K562 (cell line): ENCODE measurements around the gene ATP5F1D. TPM values are rescaled to one million over a fixed set of nuclear protein-coding genes. Genes with fewer than 3 reads are reported as not detected.
A peak's percentile ranks its signal among the peaks of the same experiment; 100 is the strongest.

Experiments
- ADNP ChIP-seq: fragments of 200-800 bp; sonication (Bioruptor generic); IDR thresholded peaks from 2 replicates; pipeline ENCODE4 v1.6.1; 2016; ENCODE audit warnings: missing genetic modification characterization, missing compliant biosample characterization
- BCOR ChIP-seq: fragments of 450-650 bp; IDR thresholded peaks from 2 replicates; pipeline ENCODE4 v1.6.1; 2016
- CREM ChIP-seq: IDR thresholded peaks from 2 replicates; pipeline ENCODE4 v1.6.1; 2014; ENCODE audit warnings: antibody characterized with exemption, low read depth
- CXXC5 ChIP-seq: fragments of 250-450 bp; sonication (Bioruptor Pico); IDR thresholded peaks from 2 replicates; pipeline ENCODE4 v1.8.0; 2022; ENCODE audit warnings: inconsistent platforms, mild to moderate bottlenecking, moderate library complexity
- DMBX1 ChIP-seq: fragments of 250-450 bp; sonication (Bioruptor Pico); IDR thresholded peaks from 2 replicates; pipeline ENCODE4 v1.8.0; 2022; ENCODE audit warnings: inconsistent platforms, mild to moderate bottlenecking, moderate library complexity, borderline replicate concordance
- ELF4 ChIP-seq: fragments of 450-650 bp; formaldehyde crosslinking; IDR thresholded peaks from 2 replicates; pipeline ENCODE4 v1.4.0; 2022; ENCODE audit warnings: missing genetic modification characterization
- ESRRA ChIP-seq: fragments of 450-650 bp; IDR thresholded peaks from 2 replicates; pipeline ENCODE4 v1.6.1; 2014; ENCODE audit warnings: low read depth, mild to moderate bottlenecking, moderate library complexity, borderline replicate concordance
- HMG20A ChIP-seq: fragments of 450-650 bp; formaldehyde crosslinking; conservative IDR thresholded peaks from 2 replicates; pipeline ENCODE4 v1.4.0; 2020; ENCODE audit warnings: mild to moderate bottlenecking, mixed read lengths
- HMG20B ChIP-seq: fragments of 250-450 bp; sonication (Bioruptor Pico); IDR thresholded peaks from 2 replicates; pipeline ENCODE4 v1.5.0; 2021; ENCODE audit warnings: mild to moderate bottlenecking
- JUNB ChIP-seq: fragments of 450-650 bp; formaldehyde crosslinking; conservative IDR thresholded peaks from 2 replicates; pipeline ENCODE4 v1.4.0; 2020; ENCODE audit warnings: mild to moderate bottlenecking
- MTA2 ChIP-seq: fragments of 450-650 bp; IDR thresholded peaks from 2 replicates; pipeline ENCODE4 v1.6.1; 2016; ENCODE audit warnings: low read depth
- MYC ChIP-seq, 2 experiments: fragments of 250-450 bp in 1 of 2; sonication (Bioruptor Pico) in 1 of 2; IDR thresholded peaks; 2 replicates each; pipeline versions ENCODE4 v1.5.1 to v1.6.1; 2012 to 2021; ENCODE audit warnings: low read depth in 2 of 2, borderline replicate concordance in 1 of 2, improper control_type of control experiment in 1 of 2, low read length in 1 of 2, mild to moderate bottlenecking in 1 of 2, moderate library complexity in 1 of 2
- NFYB ChIP-seq: IDR thresholded peaks from 2 replicates; pipeline ENCODE4 v1.6.1; 2011; ENCODE audit warnings: mild to moderate bottlenecking, moderate library complexity; ENCODE audit not compliant: insufficient read length; ENCODE audit errors: extremely low read depth
- RFX7 ChIP-seq: fragments of 250-450 bp; sonication (Bioruptor Pico); IDR thresholded peaks from 2 replicates; pipeline ENCODE4 v1.5.1; 2021; ENCODE audit warnings: mild to moderate bottlenecking
- SLC30A9 ChIP-seq: fragments of 250-450 bp; sonication (Bioruptor Pico); IDR thresholded peaks from 2 replicates; pipeline ENCODE4 v1.8.0; 2022; ENCODE audit warnings: mild to moderate bottlenecking, moderate library complexity
- SMAD4 ChIP-seq: fragments of 250-450 bp; sonication (Bioruptor Pico); conservative IDR thresholded peaks from 2 replicates; pipeline ENCODE4 v1.8.0; 2021; ENCODE audit warnings: inconsistent platforms, mild to moderate bottlenecking, moderate library complexity
- ZBTB17 ChIP-seq: fragments of 450-650 bp; formaldehyde crosslinking; IDR thresholded peaks from 2 replicates; pipeline ENCODE4 v1.4.0; 2020; ENCODE audit warnings: mild to moderate bottlenecking
- ZNF175 ChIP-seq: fragments of 200-800 bp; sonication (Bioruptor generic); IDR thresholded peaks from 2 replicates; pipeline ENCODE4 v1.6.1; 2016; ENCODE audit warnings: low read depth, mild to moderate bottlenecking, missing genetic modification characterization, missing compliant biosample characterization
- polyA plus RNA-seq, 8 experiments: library from polyadenylated mRNA; depleted of rRNA in 4 of 8; stranded (reverse) in 5 of 8; unstranded in 3 of 8; fragments of >200 nt; fragmentation: Nextera tagmentation in 2 of 8; fragmentation: Illumina TruSeq in 1 of 8; extraction: Ambion mirVana in 2 of 8; extraction: Trizol in 1 of 8; gene quantifications; 2 replicates each; pipeline versions ENCODE4 v1.2.1 to v1.2.3, GENCODE V29; 2011 to 2014; ENCODE audit warnings: inconsistent platforms in 1 of 8, missing spikeins in 1 of 8
- total RNA-seq, 7 experiments: library from RNA; depleted of rRNA in 6 of 7; stranded (reverse); fragments of >200 nt in 6 of 7; fragmentation: Illumina TruSeq in 2 of 7; extraction: Trizol in 2 of 7; gene quantifications; 2 replicates each; pipeline versions ENCODE4 v1.2.1 to v1.2.3, GENCODE V29; 2011 to 2021; ENCODE audit warnings: low replicate concordance in 1 of 7
- TF ChIP-seq, protein P1 (sequence below), 2 experiments: fragments of 450-650 bp; conservative IDR thresholded peaks; 2 replicates each; pipeline ENCODE4 v1.6.1; 2017; ENCODE audit warnings: mild to moderate bottlenecking in 2 of 2, moderate library complexity in 2 of 2
- TF ChIP-seq, protein P2 (sequence below): IDR thresholded peaks from 2 replicates; pipeline ENCODE4 v1.6.1; 2014; ENCODE audit warnings: antibody characterized with exemption
- TF ChIP-seq, protein P3 (sequence below): sonication (generic); formaldehyde crosslinking; IDR thresholded peaks from 2 replicates; pipeline ENCODE4 v1.8.0; 2022; ENCODE audit warnings: mild to moderate bottlenecking, low read depth, missing genetic modification reagents
- TF ChIP-seq, protein P4 (sequence below): sonication (generic); formaldehyde crosslinking; IDR thresholded peaks from 2 replicates; pipeline ENCODE4 v1.8.0; 2022; ENCODE audit warnings: missing genetic modification reagents, mild to moderate bottlenecking, borderline replicate concordance

The ATP5F1D gene
- total and polyA plus RNA-seq, 9 of the 15 experiments (the other 6 are each of a cell fraction or from before 2014, with no cell fraction given), result 3.9 to 409 (median 36.8) TPM

DNA sequence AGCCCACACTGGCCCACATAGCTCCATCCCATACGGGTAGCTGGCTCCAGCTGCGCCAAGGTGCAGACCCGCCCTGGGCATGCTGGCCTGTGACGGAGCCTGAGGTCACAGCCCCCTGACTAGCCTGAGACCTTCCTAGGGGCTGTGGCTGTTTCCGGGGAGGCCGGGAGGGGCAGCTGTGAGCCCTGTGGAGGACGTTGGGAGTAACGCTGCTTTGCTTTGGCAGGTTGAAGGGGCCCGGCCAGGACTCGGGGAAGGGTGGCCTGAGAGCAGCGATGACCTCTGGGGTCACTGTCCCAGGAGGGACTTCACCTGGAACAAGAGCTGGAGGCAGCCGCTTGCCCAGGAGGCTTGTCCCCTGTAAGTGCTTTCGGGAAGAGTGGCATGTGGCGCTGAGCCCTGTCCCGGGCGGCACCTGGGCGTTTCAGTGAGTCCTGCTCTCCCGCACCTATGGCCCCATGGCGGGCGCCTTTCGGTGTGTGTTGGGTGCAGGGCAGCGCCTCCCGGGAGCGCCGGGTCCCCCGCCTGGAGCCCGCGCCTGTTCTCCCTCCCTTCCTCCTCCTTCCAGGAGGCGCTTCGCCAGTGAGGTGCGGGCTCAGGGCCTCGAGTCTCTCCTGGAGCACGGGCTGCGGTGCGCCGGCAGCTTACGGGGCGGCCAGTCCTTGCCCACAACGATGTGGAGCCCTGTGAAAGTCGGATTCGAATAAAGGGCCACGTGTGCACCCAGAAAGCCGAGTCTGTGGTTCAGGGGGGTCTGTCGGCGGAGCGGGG is 32.7 kb downstream of the ATP5F1D start (continued):
- TF ChIP-seq, protein P1, sequence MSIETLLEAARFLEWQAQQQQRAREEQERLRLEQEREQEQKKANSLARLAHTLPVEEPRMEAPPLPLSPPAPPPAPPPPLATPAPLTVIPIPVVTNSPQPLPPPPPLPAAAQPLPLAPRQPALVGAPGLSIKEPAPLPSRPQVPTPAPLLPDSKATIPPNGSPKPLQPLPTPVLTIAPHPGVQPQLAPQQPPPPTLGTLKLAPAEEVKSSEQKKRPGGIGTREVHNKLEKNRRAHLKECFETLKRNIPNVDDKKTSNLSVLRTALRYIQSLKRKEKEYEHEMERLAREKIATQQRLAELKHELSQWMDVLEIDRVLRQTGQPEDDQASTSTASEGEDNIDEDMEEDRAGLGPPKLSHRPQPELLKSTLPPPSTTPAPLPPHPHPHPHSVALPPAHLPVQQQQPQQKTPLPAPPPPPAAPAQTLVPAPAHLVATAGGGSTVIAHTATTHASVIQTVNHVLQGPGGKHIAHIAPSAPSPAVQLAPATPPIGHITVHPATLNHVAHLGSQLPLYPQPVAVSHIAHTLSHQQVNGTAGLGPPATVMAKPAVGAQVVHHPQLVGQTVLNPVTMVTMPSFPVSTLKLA (conservative IDR thresholded peaks at IDR 0.05), result no peak; a peak in 1 of 4 replicates
- TF ChIP-seq, protein P2, sequence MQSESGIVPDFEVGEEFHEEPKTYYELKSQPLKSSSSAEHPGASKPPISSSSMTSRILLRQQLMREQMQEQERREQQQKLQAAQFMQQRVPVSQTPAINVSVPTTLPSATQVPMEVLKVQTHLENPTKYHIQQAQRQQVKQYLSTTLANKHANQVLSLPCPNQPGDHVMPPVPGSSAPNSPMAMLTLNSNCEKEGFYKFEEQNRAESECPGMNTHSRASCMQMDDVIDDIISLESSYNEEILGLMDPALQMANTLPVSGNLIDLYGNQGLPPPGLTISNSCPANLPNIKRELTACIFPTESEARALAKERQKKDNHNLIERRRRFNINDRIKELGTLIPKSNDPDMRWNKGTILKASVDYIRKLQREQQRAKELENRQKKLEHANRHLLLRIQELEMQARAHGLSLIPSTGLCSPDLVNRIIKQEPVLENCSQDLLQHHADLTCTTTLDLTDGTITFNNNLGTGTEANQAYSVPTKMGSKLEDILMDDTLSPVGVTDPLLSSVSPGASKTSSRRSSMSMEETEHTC, result no peak
- no peak for TF ChIP-seq BCOR
- TF ChIP-seq ESRRA, result no peak
- no peak for TF ChIP-seq NFYB
- TF ChIP-seq JUNB (CRISPR knock-in tag), result no peak
- no peak for TF ChIP-seq SMAD4
- no peak for TF ChIP-seq ELF4 (CRISPR knock-in tag)
- peak; percentile 52 for TF ChIP-seq CREM
- no peak for TF ChIP-seq RFX7 (CRISPR knock-in tag)
- peak; percentile 19; the same call in 1 of the 2 replicates for TF ChIP-seq DMBX1 (CRISPR knock-in tag)
- no peak for TF ChIP-seq CXXC5
- TF ChIP-seq ZNF175 (CRISPR knock-in tag), result no peak
- TF ChIP-seq MTA2, result no peak
- no peak for TF ChIP-seq HMG20A (CRISPR knock-in tag)
- TF ChIP-seq, protein P3, sequence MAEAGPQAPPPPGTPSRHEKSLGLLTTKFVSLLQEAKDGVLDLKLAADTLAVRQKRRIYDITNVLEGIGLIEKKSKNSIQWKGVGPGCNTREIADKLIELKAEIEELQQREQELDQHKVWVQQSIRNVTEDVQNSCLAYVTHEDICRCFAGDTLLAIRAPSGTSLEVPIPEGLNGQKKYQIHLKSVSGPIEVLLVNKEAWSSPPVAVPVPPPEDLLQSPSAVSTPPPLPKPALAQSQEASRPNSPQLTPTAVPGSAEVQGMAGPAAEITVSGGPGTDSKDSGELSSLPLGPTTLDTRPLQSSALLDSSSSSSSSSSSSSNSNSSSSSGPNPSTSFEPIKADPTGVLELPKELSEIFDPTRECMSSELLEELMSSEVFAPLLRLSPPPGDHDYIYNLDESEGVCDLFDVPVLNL (CRISPR knock-in tag), result no peak
- peak; percentile 11; the same call in 1 of the 2 replicates for TF ChIP-seq MYC (IDR thresholded peaks at IDR 0.05; ENCODE audit: low read depth, low read length)
- TF ChIP-seq MYC (CRISPR knock-in tag; IDR thresholded peaks at IDR 0.05; ENCODE audit: borderline replicate concordance, low read depth), result no peak
- TF ChIP-seq, protein P4, sequence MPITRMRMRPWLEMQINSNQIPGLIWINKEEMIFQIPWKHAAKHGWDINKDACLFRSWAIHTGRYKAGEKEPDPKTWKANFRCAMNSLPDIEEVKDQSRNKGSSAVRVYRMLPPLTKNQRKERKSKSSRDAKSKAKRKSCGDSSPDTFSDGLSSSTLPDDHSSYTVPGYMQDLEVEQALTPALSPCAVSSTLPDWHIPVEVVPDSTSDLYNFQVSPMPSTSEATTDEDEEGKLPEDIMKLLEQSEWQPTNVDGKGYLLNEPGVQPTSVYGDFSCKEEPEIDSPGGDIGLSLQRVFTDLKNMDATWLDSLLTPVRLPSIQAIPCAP, result no peak
- no peak for TF ChIP-seq SLC30A9
- no peak for TF ChIP-seq ZBTB17
- no peak for TF ChIP-seq ADNP
- TF ChIP-seq HMG20B, result no peak
